ENCODE results near the gene LACRT. TPM values are rescaled to one million over a fixed set of nuclear protein-coding genes. Genes with fewer than 3 reads are reported as not detected.

The LACRT gene
- total and polyA plus RNA-seq, 2 of the 8 experiments (the other 6 are each of a cell fraction or from before 2014, with no cell fraction given): not detected

- TF ChIP-seq BCL11A (IDR thresholded peaks at IDR 0.05; ENCODE audit: low read depth in 2 of 2, low read length in 2 of 2) (no peak), ASH2L (IDR thresholded peaks at IDR 0.05; ENCODE audit: low read length) (no peak), SIN3A (conservative IDR thresholded peaks at IDR 0.05 in 1 of 2, IDR thresholded peaks at IDR 0.05 in 1 of 2; ENCODE audit: low read depth in 1 of 2, low read length in 2 of 2) (no peak), POLR2AphosphoS5 (IDR thresholded peaks at IDR 0.05; ENCODE audit: low read depth, low read length) (no peak)
Measured at GRCh38 chr12:54653025-54653424, 18.3 kb upstream of the LACRT start (continued).

Measured in H1 (cell line).